ENCODE results near the gene KANSL1.

- TF ChIP-seq CTCF (IDR thresholded peaks at IDR 0.05) = no peak
- TF ChIP-seq POLR2A (IDR thresholded peaks at IDR 0.05) = no peak
These were observed 5.0 kb upstream of the KANSL1 start for GRCh38 chr17:46198233-46198632.
